DND-41 (cell line): ENCODE results near the gene TXNL4B.

Experiments
- ATAC-seq: fragments of 200-7000 bp; cut with Tn5 transposase; 3 replicates; pipeline ENCODE4 v1.9.1; 2021; ENCODE audit warnings: low read depth; ENCODE audit not compliant: insufficient read depth
- DNase-seq: peaks from one replicate; pipeline ENCODE4 v3.0.0-alpha.2; 2020
- H2AFZ ChIP-seq: 2 replicates; pipeline ENCODE4 v1.6.0; 2012; ENCODE audit warnings: low read depth, low read length
- H3K27ac ChIP-seq: 2 replicates; pipeline ENCODE4 v1.5.1; 2012; ENCODE audit warnings: low read length, inconsistent platforms
- H3K27me3 ChIP-seq: fragments of 200-600 bp; sonication (generic); 2 replicates; pipeline ENCODE4 v1.6.0; 2012; ENCODE audit warnings: low read length, mild to moderate bottlenecking, inconsistent platforms; ENCODE audit not compliant: insufficient read depth, poor library complexity
- H3K36me3 ChIP-seq: 2 replicates; pipeline ENCODE4 v1.5.1; 2012; ENCODE audit warnings: low read length, inconsistent platforms; ENCODE audit not compliant: insufficient read depth
- H3K4me1 ChIP-seq: 2 replicates; pipeline ENCODE4 v1.5.1; 2012; ENCODE audit warnings: mild to moderate bottlenecking, low read length; ENCODE audit not compliant: insufficient read depth
- H3K4me2 ChIP-seq: 2 replicates; pipeline ENCODE4 v1.6.0; 2012; ENCODE audit warnings: mild to moderate bottlenecking, moderate library complexity, low read length, inconsistent platforms; ENCODE audit not compliant: insufficient read depth
- H3K4me3 ChIP-seq, 2 experiments: fragments of 200-600 bp in 1 of 2; shearing (Covaris generic) in 1 of 2; 2 replicates each; pipeline ENCODE4 v1.5.1; 2012 to 2016; ENCODE audit warnings: inconsistent platforms in 2 of 2, low read length in 2 of 2, mild to moderate bottlenecking in 2 of 2, low read depth in 1 of 2, moderate library complexity in 1 of 2
- H3K79me2 ChIP-seq: 2 replicates; pipeline ENCODE4 v1.6.0; 2012; ENCODE audit warnings: low read length, inconsistent platforms; ENCODE audit not compliant: insufficient read depth
- H3K9ac ChIP-seq: 2 replicates; pipeline ENCODE4 v1.6.0; 2012; ENCODE audit warnings: low read depth, mild to moderate bottlenecking, inconsistent platforms, low read length, moderate library complexity
- H3K9me3 ChIP-seq: 2 replicates; pipeline ENCODE4 v1.5.1; 2012; ENCODE audit warnings: low read length, moderate library complexity, mild to moderate bottlenecking, inconsistent platforms; ENCODE audit not compliant: insufficient read depth, severe bottlenecking
- H4K20me1 ChIP-seq: 2 replicates; pipeline ENCODE4 v1.6.0; 2012; ENCODE audit warnings: low read length; ENCODE audit not compliant: insufficient read depth
- CTCF ChIP-seq: IDR thresholded peaks from 2 replicates; pipeline ENCODE4 v1.5.1; 2012; ENCODE audit warnings: borderline replicate concordance, low read length, moderate library complexity, mild to moderate bottlenecking; ENCODE audit not compliant: poor library complexity, severe bottlenecking; ENCODE audit errors: extremely low read depth
- EZH2 ChIP-seq: IDR thresholded peaks from 3 replicates; pipeline ENCODE4 v1.6.1; 2012; ENCODE audit warnings: borderline replicate concordance, low read depth, mild to moderate bottlenecking, moderate library complexity, low read length, inconsistent platforms; ENCODE audit not compliant: severe bottlenecking

TXNL4B gene

DNA sequence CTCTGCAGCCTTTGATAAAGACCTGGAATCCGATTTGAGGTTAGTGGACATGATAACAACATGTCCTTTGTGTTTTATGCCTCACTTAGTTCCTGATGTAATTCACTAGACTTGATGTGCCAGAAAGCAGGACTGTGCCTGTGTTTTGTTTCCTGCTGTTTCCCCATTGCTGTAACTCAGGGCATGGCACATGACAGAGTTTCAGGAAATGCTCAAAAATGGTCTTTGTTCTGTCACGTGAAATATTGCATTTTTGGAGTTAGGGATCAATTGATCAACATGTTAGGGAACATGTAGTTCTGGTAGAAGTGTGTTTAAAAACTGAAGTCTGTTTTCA, 33.0 kb upstream of the TXNL4B start:
- no peaks in the 10 kb centered on the region for H3K4me1 ChIP-seq
- H2AFZ ChIP-seq: no peak overlapping the region
- no peaks in the 10 kb centered on the region for H3K79me2 ChIP-seq
- no peak overlapping the region for H3K4me2 ChIP-seq
- H3K36me3 ChIP-seq: no peaks in the 10 kb centered on the region; the same call in 1 of the 2 replicates
- TF ChIP-seq CTCF: no peak
- no peak for TF ChIP-seq EZH2
- H3K9me3 ChIP-seq: no peaks in the 10 kb centered on the region
- no peak overlapping the region for H3K4me3 ChIP-seq
- no peak for DNase-seq
- H3K9ac ChIP-seq: no peak overlapping the region
- H3K27ac ChIP-seq: no peak overlapping the region
- H3K27me3 ChIP-seq: no peaks in the 10 kb centered on the region
- H4K20me1 ChIP-seq: no peaks in the 10 kb centered on the region
- ATAC-seq: no peak

DNA sequence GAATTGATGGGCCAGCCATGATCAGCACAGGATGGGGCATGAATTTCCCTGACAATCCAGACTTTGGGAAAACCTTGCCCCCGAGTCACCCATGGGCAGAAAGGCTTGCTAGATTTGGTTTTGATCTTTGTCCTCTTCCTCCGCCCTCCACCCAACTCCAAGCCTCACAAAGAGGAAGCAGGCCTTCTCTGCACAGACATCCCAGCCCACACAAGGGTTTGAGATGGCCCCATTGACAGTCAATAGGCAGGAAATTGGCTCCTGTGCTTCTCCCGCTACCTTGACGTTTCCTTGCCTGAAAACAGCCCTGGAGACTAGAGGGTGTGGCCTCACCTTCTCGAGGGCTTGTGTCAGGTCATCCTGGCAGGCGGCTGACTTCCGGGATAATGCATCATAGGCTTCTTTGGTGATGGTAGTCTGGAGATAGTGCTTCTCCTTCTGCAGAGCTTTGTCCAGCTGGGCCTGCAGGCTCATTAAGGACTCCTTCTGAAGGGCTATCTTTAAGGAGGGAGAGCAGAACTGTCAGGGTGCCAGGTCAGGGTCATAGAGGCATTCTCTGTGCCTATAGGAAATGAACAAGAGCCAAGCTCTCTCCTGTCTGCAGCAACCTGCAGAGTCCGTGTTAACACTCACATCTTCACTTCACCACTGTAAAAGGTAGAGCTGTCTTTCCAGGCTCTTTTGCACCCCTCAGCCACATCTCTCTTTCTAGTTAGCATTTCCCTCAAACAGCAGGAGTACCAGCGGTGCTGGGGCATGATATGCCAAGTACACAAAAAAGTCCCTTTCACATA, 32.4 kb upstream of the TXNL4B start:
- TF ChIP-seq EZH2 (no peak), CTCF (no peak)
- Histone ChIP-seq H3K79me2 (no peaks in the 10 kb centered on the region), H3K27ac (no peak overlapping the region), H3K4me2 (no peak overlapping the region), H3K4me1 (no peaks in the 10 kb centered on the region), H3K27me3 (no peaks in the 10 kb centered on the region), H4K20me1 (no peaks in the 10 kb centered on the region), H2AFZ (no peak overlapping the region), H3K4me3 (no peak overlapping the region), H3K9me3 (no peaks in the 10 kb centered on the region), H3K36me3 (no peaks in the 10 kb centered on the region; the same call in 1 of the 2 replicates), H3K9ac (no peak overlapping the region)
- ATAC-seq: no peak
- no peak for DNase-seq

GRCh38 chr16:72124761-72125634, 31.6 kb upstream of the TXNL4B start:
- Histone ChIP-seq H3K27ac (no peak overlapping the region), H3K4me2 (no peak overlapping the region), H3K4me1 (no peaks in the 10 kb centered on the region), H4K20me1 (no peaks in the 10 kb centered on the region), H3K27me3 (no peaks in the 10 kb centered on the region), H3K9me3 (no peaks in the 10 kb centered on the region), H3K4me3 (no peak overlapping the region), H3K36me3 (no peaks in the 10 kb centered on the region; the same call in 1 of the 2 replicates), H2AFZ (peak overlapping the region; percentile 70; the same call in 1 of the 2 replicates), H3K9ac (no peak overlapping the region), H3K79me2 (no peaks in the 10 kb centered on the region)
- peak; percentile 73 for DNase-seq
- ATAC-seq: peak; percentile 91
- TF ChIP-seq EZH2 (no peak), CTCF (peak; percentile 90)
